Peyer's patch (tissue), 4 donors: ENCODE results near the gene ACP4. TPM values are rescaled to one million over a fixed set of nuclear protein-coding genes. Genes with fewer than 3 reads are reported as not detected.
"Not testable (repeated sequence)": the region's sequence is repeated elsewhere in the genome, so short reads cannot be mapped to it uniquely, and the experiment has no call there.

Source experiments
- DNase-seq, 3 donors: peaks; one replicate each; pipeline ENCODE4 v3.0.0-alpha.2; 2017 to 2019
- H3K27ac ChIP-seq, 4 donors: fragments of 200-600 bp; sonication (generic); one replicate each; pipeline ENCODE4 v1.5.1; 2016 to 2019
- H3K27me3 ChIP-seq, 2 donors: fragments of 200-600 bp; sonication (generic); one replicate each; pipeline ENCODE4 v1.5.1; 2019
- H3K36me3 ChIP-seq, 3 donors: fragments of 200-600 bp; sonication (generic); one replicate each; pipeline ENCODE4 v1.5.1; 2016 to 2019
- H3K4me1 ChIP-seq, 4 donors: fragments of 200-600 bp; sonication (generic); one replicate each; pipeline ENCODE4 v1.5.1; 2016 to 2019
- H3K4me3 ChIP-seq, 4 donors: fragments of 200-600 bp; sonication (generic); 1 replicate in 3 of 4; 2 replicates in 1 of 4; pipeline ENCODE4 v1.5.1; 2016 to 2019; ENCODE audit warnings: mild to moderate bottlenecking in 1 of 4
- H3K9me3 ChIP-seq, 4 donors: fragments of 200-600 bp; sonication (generic); one replicate each; pipeline ENCODE4 v1.5.1; 2016 to 2019; ENCODE audit warnings: mild to moderate bottlenecking in 1 of 4
- POLR2A ChIP-seq, 2 donors: fragments of 450-650 bp; IDR thresholded peaks; one replicate each; pipeline ENCODE4 v1.5.1; 2017; ENCODE audit warnings: antibody characterized with exemption in 2 of 2, mild to moderate bottlenecking in 2 of 2, moderate library complexity in 2 of 2
- total RNA-seq, 4 donors: library from RNA; depleted of rRNA; stranded (reverse); fragments of >200 nt; gene quantifications; one replicate each; pipeline ENCODE4 v1.1.0, GENCODE V29; 2016
- TF ChIP-seq, protein P1 (sequence below), 6 experiments: fragments of 450-650 bp in 4 of 6; fragments of 200-600 bp in 2 of 6; sonication (generic) in 1 of 6; IDR thresholded peaks; one replicate each; pipeline ENCODE4 v1.5.1; 2017 to 2019; ENCODE audit warnings: antibody characterized with exemption in 6 of 6, mild to moderate bottlenecking in 3 of 6, moderate library complexity in 1 of 6

Gene ACP4, protein sequence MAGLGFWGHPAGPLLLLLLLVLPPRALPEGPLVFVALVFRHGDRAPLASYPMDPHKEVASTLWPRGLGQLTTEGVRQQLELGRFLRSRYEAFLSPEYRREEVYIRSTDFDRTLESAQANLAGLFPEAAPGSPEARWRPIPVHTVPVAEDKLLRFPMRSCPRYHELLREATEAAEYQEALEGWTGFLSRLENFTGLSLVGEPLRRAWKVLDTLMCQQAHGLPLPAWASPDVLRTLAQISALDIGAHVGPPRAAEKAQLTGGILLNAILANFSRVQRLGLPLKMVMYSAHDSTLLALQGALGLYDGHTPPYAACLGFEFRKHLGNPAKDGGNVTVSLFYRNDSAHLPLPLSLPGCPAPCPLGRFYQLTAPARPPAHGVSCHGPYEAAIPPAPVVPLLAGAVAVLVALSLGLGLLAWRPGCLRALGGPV
- not detected for total RNA-seq

DNA sequence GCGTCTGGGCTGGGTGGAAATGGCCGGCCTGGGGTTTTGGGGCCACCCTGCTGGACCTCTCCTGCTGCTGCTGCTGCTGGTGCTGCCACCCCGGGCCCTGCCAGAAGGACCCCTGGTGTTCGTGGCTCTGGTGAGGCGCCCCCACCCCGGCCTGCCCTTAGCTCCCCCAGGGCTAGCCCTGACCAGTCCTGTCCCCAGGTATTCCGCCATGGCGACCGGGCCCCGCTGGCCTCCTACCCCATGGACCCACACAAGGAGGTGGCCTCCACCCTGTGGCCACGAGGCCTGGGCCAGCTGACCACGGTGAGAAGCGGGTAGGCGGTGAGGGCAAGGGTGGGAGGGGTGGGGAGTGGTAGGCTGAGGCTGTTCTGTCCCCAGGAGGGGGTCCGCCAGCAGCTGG is at the start of gene ACP4:
Gene ACP4 (plus strand): TSS at position 20 of the 400 bp plus-strand sequence. CDS start 0 bp downstream, at position 20.
- no peak for TF ChIP-seq POLR2A (IDR thresholded peaks at IDR 0.05)
- TF ChIP-seq, protein P1, sequence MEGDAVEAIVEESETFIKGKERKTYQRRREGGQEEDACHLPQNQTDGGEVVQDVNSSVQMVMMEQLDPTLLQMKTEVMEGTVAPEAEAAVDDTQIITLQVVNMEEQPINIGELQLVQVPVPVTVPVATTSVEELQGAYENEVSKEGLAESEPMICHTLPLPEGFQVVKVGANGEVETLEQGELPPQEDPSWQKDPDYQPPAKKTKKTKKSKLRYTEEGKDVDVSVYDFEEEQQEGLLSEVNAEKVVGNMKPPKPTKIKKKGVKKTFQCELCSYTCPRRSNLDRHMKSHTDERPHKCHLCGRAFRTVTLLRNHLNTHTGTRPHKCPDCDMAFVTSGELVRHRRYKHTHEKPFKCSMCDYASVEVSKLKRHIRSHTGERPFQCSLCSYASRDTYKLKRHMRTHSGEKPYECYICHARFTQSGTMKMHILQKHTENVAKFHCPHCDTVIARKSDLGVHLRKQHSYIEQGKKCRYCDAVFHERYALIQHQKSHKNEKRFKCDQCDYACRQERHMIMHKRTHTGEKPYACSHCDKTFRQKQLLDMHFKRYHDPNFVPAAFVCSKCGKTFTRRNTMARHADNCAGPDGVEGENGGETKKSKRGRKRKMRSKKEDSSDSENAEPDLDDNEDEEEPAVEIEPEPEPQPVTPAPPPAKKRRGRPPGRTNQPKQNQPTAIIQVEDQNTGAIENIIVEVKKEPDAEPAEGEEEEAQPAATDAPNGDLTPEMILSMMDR (IDR thresholded peaks at IDR 0.05) = no peak
- DNase-seq = no peak
- Histone ChIP-seq H3K9me3 (no peaks in the 10 kb centered on the region), H3K27me3 (no peaks in the 10 kb centered on the region), H3K36me3 (no peaks in the 10 kb centered on the region), H3K4me1 (peaks cover 0 to 3% (median 0%) of the 10 kb centered on the region in 4 donors), H3K27ac (no peak within 1 kb of the TSS), H3K4me3 (no peak within 1 kb of the TSS)

DNA sequence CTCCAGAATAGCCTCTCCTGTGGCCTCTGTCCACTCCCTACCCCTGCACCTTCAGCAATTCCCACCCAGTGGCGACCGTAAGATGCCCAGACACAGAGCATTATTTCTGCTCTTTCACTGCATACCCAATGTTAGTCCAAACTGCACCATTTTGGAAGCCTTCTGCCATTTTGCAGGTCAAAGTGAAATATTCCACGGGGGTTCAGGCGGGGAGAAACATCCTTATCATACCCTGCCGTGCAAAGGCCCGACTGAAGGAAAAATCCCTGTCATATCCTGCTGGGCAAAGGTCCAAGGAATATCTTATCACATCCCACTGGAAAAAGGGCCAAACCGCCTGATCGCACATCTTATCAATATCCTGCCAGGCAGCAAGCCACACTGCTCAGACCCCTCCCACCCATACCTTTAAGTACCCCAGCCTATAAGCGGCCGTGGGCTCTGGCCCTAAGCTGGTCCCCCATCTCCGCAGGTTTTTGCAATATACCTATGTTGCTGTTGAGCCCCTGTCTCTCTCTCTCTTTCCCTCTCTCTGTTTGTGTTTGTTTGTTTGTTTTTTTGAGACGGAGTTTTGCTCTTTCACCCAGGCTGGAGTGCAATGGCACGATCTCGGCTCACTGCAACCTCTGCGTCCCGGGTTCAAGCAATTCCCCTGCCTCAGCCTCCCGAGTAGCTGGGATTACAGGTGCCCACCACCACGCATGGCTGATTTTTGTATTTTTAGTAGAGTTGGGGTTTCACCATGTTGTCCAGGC is 48.9 kb upstream of the ACP4 start:
- Histone ChIP-seq H3K27me3 (no peaks in the 10 kb centered on the region), H3K9me3 (no peaks in the 10 kb centered on the region), H3K27ac (no peak overlapping the region), H3K36me3 (no peaks in the 10 kb centered on the region), H3K4me1 (no peaks in the 10 kb centered on the region), H3K4me3 (no peak overlapping the region)
- DNase-seq = no peak
- TF ChIP-seq, protein P1 (IDR thresholded peaks at IDR 0.05) = no peak
- TF ChIP-seq POLR2A (IDR thresholded peaks at IDR 0.05) = no peak

DNA sequence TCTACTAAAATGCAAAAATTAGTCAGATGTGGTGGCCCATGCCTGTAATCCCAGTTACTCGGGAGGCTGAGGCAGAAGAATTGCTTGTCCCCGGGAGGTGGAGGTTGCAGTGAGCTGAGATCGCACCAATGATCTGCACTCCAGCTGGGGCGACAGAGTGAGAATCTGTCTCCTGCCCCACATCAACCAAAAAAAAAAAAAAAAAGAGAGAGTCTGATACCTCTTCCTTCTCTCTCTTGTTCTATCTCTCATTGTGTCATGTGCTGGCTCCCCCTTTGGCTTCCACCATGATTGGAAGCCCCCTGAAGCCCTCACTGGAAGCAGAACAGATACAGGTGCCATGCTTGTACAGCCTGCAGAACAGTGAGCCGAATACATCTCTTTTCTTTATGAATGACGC is 46.7 kb upstream of the ACP4 start:
- H3K36me3 ChIP-seq = no peaks in the 10 kb centered on the region
- no peak for DNase-seq
- H3K9me3 ChIP-seq = no peaks in the 10 kb centered on the region
- H3K27ac ChIP-seq = no peak overlapping the region
- H3K27me3 ChIP-seq = no peaks in the 10 kb centered on the region
- no peak for TF ChIP-seq POLR2A (IDR thresholded peaks at IDR 0.05)
- TF ChIP-seq, protein P1 (IDR thresholded peaks at IDR 0.05) = no peak
- H3K4me1 ChIP-seq = no peaks in the 10 kb centered on the region
- H3K4me3 ChIP-seq = no peak overlapping the region

DNA sequence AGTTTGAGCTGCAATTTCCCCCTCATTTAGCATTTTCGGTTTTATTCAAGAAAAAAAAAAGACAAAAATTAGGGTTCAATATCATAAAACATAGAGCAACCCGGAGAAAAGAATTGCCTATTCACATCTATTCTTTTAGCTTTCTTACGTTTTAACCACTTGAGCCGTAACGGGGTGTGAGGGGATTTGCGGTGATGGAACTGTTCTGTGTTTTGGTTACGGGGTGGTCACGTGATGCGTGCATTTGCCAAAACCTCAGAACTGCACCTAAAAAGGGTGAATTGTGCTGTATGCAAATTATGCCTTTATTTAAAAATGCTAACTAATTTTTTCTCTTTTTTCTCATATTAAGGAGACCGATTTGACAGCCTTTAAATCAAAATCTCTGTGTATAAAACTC is 45.0 kb upstream of the ACP4 start:
- Histone ChIP-seq H3K27ac (no peak overlapping the region), H3K4me3 (no peak overlapping the region), H3K9me3 (no peaks in the 10 kb centered on the region), H3K4me1 (no peaks in the 10 kb centered on the region), H3K36me3 (no peaks in the 10 kb centered on the region), H3K27me3 (no peaks in the 10 kb centered on the region)
- TF ChIP-seq, protein P1 (IDR thresholded peaks at IDR 0.05) = no peak
- no peak for TF ChIP-seq POLR2A (IDR thresholded peaks at IDR 0.05)
- DNase-seq = no peak

DNA sequence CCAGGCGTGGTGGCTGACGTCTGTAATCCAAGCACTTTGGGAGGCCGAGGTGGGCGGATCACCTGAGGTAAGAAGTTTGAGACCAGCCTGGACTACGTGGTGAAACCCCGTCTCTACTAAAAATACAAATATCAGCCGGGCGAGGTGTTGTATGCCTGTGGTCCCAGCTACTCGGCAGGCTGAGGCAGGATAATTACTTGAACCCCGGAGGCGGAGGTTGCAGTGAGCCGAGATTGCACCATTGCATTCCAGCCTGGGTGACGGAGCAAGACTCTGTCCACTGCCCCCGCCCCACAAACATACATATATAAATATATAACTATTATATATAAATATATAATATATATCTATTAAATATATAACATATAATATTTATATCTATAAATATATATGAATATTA is 43.1 kb upstream of the ACP4 start:
- not testable (repeated sequence) for H3K4me3 ChIP-seq, H3K4me1 ChIP-seq, H3K36me3 ChIP-seq, H3K27me3 ChIP-seq, H3K27ac ChIP-seq, DNase-seq, H3K9me3 ChIP-seq

DNA sequence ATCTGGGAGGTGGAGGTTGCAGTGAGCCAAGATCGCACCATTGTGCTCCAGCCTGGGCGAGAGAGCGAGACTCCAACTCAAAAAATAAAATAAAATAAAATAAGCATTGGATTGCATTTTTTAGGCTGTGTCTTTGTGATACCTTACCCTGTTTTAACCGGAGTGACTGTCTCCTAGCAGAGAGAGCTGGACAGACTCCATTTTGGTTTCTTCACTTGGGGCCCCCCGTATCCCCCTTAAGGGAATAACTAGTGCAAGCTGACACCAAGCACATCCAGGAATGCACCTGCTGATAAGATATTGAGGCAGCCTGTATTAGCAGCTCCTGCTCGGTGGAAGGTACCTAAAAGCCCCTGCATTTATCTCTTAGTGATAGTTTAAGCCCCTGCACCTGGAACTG is 40.7 kb upstream of the ACP4 start:
- TF ChIP-seq, protein P1 (IDR thresholded peaks at IDR 0.05) = no peak
- TF ChIP-seq POLR2A (IDR thresholded peaks at IDR 0.05) = no peak

More for the DNA sequence above, 40.7 kb upstream of the ACP4 start:
- Histone ChIP-seq H3K9me3 (no peaks in the 10 kb centered on the region), H3K4me3 (no peak overlapping the region), H3K4me1 (no peaks in the 10 kb centered on the region), H3K27me3 (no peaks in the 10 kb centered on the region), H3K27ac (no peak overlapping the region), H3K36me3 (no peaks in the 10 kb centered on the region)
- DNase-seq = no peak
